ENCODE results near the gene CCDC74A.
"Not testable (repeated sequence)": the region's sequence is repeated elsewhere in the genome, so short reads cannot be mapped to it uniquely, and the experiment has no call there.

The CCDC74A gene

GRCh38 chr2:131503587-131503986 lies 24.1 kb upstream of the CCDC74A start:
- not testable (repeated sequence) for DNase-seq

- not testable (repeated sequence) for DNase-seq
These were observed 23.5 kb upstream of the CCDC74A start for GRCh38 chr2:131504082-131504750.

- DNase-seq, result no peak
These were observed 18.1 kb upstream of the CCDC74A start for GRCh38 chr2:131509615-131510014.

- not testable (repeated sequence) for DNase-seq
These were observed 16.3 kb upstream of the CCDC74A start for GRCh38 chr2:131511291-131511968.

GRCh38 chr2:131511969-131512870 lies 15.5 kb upstream of the CCDC74A start:
- not testable (repeated sequence) for DNase-seq

- not testable (repeated sequence) for DNase-seq
These were observed 13.1 kb upstream of the CCDC74A start for GRCh38 chr2:131514408-131515166.

- DNase-seq, result not testable (repeated sequence)
These were observed 12.5 kb upstream of the CCDC74A start for GRCh38 chr2:131515235-131515634.

GRCh38 chr2:131516011-131516410 lies 11.7 kb upstream of the CCDC74A start:
- DNase-seq, result no peak

GRCh38 chr2:131516621-131517020 lies 11.1 kb upstream of the CCDC74A start:
- DNase-seq, result not testable (repeated sequence)

- no peak for DNase-seq
These were observed 10.4 kb upstream of the CCDC74A start for GRCh38 chr2:131517106-131517831.

- DNase-seq, result not testable (repeated sequence)
These were observed 9.8 kb upstream of the CCDC74A start for GRCh38 chr2:131517856-131518255.

GRCh38 chr2:131518531-131518930 lies 9.2 kb upstream of the CCDC74A start:
- not testable (repeated sequence) for DNase-seq

- no peak for DNase-seq
These were observed 8.2 kb upstream of the CCDC74A start for GRCh38 chr2:131519466-131519865.

- DNase-seq, result not testable (repeated sequence)
These were observed 7.7 kb upstream of the CCDC74A start for GRCh38 chr2:131519871-131520470.

GRCh38 chr2:131520526-131520925 lies 7.2 kb upstream of the CCDC74A start:
- DNase-seq, result no peak

- not testable (repeated sequence) for DNase-seq
These were observed 6.2 kb upstream of the CCDC74A start for GRCh38 chr2:131521524-131521923.

- no peak for DNase-seq
These were observed 5.5 kb upstream of the CCDC74A start for GRCh38 chr2:131521961-131522781.

GRCh38 chr2:131525256-131525655 lies 2.4 kb upstream of the CCDC74A start:
- not testable (repeated sequence) for DNase-seq

- DNase-seq, result peak; percentile 38
These were observed 1.5 kb downstream of the CCDC74A start for GRCh38 chr2:131528981-131529863.

All from NCI-H2227 treated with DMSO at 0.1 percent for 48 hours (cell line).